Transverse colon (tissue), 4 donors: Measurements from ENCODE around the gene MACC1. TPM values are rescaled to one million over a fixed set of nuclear protein-coding genes. Genes with fewer than 3 reads are reported as not detected.
A peak's percentile ranks its signal among the peaks of the same experiment; 100 is the strongest.

Experiments
- DNase-seq: peaks from one replicate; pipeline ENCODE4 v3.0.0-alpha.2; 2019
- H3K27ac ChIP-seq, 4 donors: fragments of 200-600 bp; sonication (generic); 2 replicates each; pipeline ENCODE4 v1.5.1; 2016 to 2018; ENCODE audit warnings: inconsistent platforms in 4 of 4
- H3K27me3 ChIP-seq: fragments of 200-600 bp; sonication (generic); 2 replicates; pipeline ENCODE4 v1.5.1; 2017; ENCODE audit warnings: inconsistent platforms
- H3K36me3 ChIP-seq, 4 donors: fragments of 200-600 bp; sonication (generic); 2 replicates each; pipeline ENCODE4 v1.5.1; 2017 to 2019; ENCODE audit warnings: inconsistent platforms in 4 of 4
- H3K4me1 ChIP-seq, 4 donors: fragments of 200-600 bp; sonication (generic); 2 replicates each; pipeline ENCODE4 v1.5.1; 2017 to 2020; ENCODE audit warnings: inconsistent platforms in 4 of 4
- H3K4me3 ChIP-seq, 4 donors: fragments of 200-600 bp; sonication (generic); 1 replicate in 1 of 4; 2 replicates in 3 of 4; pipeline versions ENCODE4 v1.5.1 to v1.6.1; 2017 to 2019; ENCODE audit warnings: inconsistent platforms in 4 of 4
- H3K9me3 ChIP-seq, 2 donors: fragments of 200-600 bp; sonication (generic); 2 replicates each; pipeline ENCODE4 v1.5.1; 2017 to 2019; ENCODE audit warnings: inconsistent platforms in 2 of 2
- EP300 ChIP-seq: sonication (generic); formaldehyde crosslinking; IDR thresholded peaks from one replicate; pipeline ENCODE4 v1.6.1; 2017; ENCODE audit warnings: antibody characterized with exemption, low read depth
- POLR2A ChIP-seq: fragments of 450-650 bp; IDR thresholded peaks from one replicate; pipeline ENCODE4 v1.6.1; 2016; ENCODE audit warnings: antibody characterized with exemption, mild to moderate bottlenecking, moderate library complexity
- POLR2AphosphoS5 ChIP-seq, 3 donors: sonication (generic); formaldehyde crosslinking; IDR thresholded peaks; one replicate each; pipeline ENCODE4 v1.6.1; 2016; ENCODE audit warnings: antibody characterized with exemption in 3 of 3
- WGBS, 2 donors: methylation state at CpG; one replicate each; pipeline ENCODE4 v1.1.5; 2018; ENCODE audit warnings: low coverage in 1 of 2; 5-methylcytosine and 5-hydroxymethylcytosine counted together
- in situ Hi-C, 4 donors: fragments of 200-750 bp; cut with MboI; loops; one replicate each; pipeline versions ENCODE4 v1.15.0 to v1.15.1; 2017; ENCODE audit warnings: low sequenced_read_pairs in 3 of 4, low pct_ligation_motif_present in 1 of 4, low pct_unique_long_range_greater_than_20kb in 1 of 4
- intact Hi-C: fragments of 100-400 bp; cut with DNase I; formaldehyde crosslinking; loops from one replicate; pipeline ENCODE4 v1.15.1; 2023; ENCODE audit warnings: low total_unique reads
- total RNA-seq, 4 donors: library from RNA; depleted of rRNA; stranded (reverse); fragments of >200 nt; gene quantifications; one replicate each; pipeline ENCODE4 v1.1.0, GENCODE V29; 2016
- TF ChIP-seq, protein P1 (sequence below), 5 experiments: fragments of 200-600 bp in 3 of 5; fragments of 450-650 bp in 2 of 5; sonication (generic) in 3 of 5; IDR thresholded peaks; 1 replicate in 2 of 5; 2 replicates in 3 of 5; pipeline ENCODE4 v1.5.1; 2016 to 2017; ENCODE audit warnings: antibody characterized with exemption in 5 of 5, inconsistent platforms in 3 of 5, mild to moderate bottlenecking in 2 of 5, moderate library complexity in 1 of 5

Gene MACC1
- total RNA-seq, 4 donors from 2014 or later, result 5.2 to 9.8 (median 7.2) TPM

- H3K27me3 ChIP-seq, result no peaks in the 10 kb centered on the region
- H3K36me3 ChIP-seq, result no peaks in the 10 kb centered on the region
- no peak for DNase-seq
- intact Hi-C loops (no loop called here), in situ Hi-C loops (no loop called here)
- H3K4me1 ChIP-seq, result peaks cover 23 to 49% (median 29%) of the 10 kb centered on the region in 4 donors
- no peak overlapping the region for H3K4me3 ChIP-seq
- TF ChIP-seq POLR2AphosphoS5 (IDR thresholded peaks at IDR 0.05) (no peak), EP300 (no peak), POLR2A (no peak)
- TF ChIP-seq, protein P1, sequence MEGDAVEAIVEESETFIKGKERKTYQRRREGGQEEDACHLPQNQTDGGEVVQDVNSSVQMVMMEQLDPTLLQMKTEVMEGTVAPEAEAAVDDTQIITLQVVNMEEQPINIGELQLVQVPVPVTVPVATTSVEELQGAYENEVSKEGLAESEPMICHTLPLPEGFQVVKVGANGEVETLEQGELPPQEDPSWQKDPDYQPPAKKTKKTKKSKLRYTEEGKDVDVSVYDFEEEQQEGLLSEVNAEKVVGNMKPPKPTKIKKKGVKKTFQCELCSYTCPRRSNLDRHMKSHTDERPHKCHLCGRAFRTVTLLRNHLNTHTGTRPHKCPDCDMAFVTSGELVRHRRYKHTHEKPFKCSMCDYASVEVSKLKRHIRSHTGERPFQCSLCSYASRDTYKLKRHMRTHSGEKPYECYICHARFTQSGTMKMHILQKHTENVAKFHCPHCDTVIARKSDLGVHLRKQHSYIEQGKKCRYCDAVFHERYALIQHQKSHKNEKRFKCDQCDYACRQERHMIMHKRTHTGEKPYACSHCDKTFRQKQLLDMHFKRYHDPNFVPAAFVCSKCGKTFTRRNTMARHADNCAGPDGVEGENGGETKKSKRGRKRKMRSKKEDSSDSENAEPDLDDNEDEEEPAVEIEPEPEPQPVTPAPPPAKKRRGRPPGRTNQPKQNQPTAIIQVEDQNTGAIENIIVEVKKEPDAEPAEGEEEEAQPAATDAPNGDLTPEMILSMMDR (IDR thresholded peaks at IDR 0.05), result no peak
- H3K27ac ChIP-seq, result peak overlapping the region; percentile 85 to 88 (median 85)
- no peaks in the 10 kb centered on the region for H3K9me3 ChIP-seq
These were observed 1.1 kb upstream of the MACC1 start for GRCh38 chr7:20218279-20218678.

GRCh38 chr7:20216406-20217036, 663 bp downstream of the MACC1 start:
- Histone ChIP-seq H3K4me3 (peak overlapping the region in 3 of 4 donors; percentile 16 to 35 (median 25)), H3K27me3 (no peaks in the 10 kb centered on the region), H3K36me3 (no peaks in the 10 kb centered on the region), H3K27ac (peak overlapping the region; percentile 85 to 88 (median 85)), H3K4me1 (peaks cover 23 to 47% (median 29%) of the 10 kb centered on the region in 4 donors), H3K9me3 (no peaks in the 10 kb centered on the region)
- TF ChIP-seq POLR2A, result no peak
- TF ChIP-seq POLR2AphosphoS5 (IDR thresholded peaks at IDR 0.05), result no peak
- TF ChIP-seq, protein P1 (IDR thresholded peaks at IDR 0.05), result no peak
- TF ChIP-seq EP300, result no peak
- no peak for DNase-seq
- 20 to 29% methylated on average over 1 of the region's 1 CpG for WGBS, 2 donors
- intact Hi-C loops (no loop called here), in situ Hi-C loops (no loop called here)

- intact Hi-C loops, result no loop called here
- peaks cover 12 to 33% (median 22%) of the 10 kb centered on the region in 4 donors for H3K4me1 ChIP-seq
These were observed 2.1 kb downstream of the MACC1 start for GRCh38 chr7:20214921-20215669.

GRCh38 chr7:20214132-20214531, 3.1 kb downstream of the MACC1 start:
- 77 to 96% methylated on average over 2 of the region's 2 CpGs for WGBS, 2 donors
- H3K27me3 ChIP-seq, result no peaks in the 10 kb centered on the region
- DNase-seq, result no peak
- TF ChIP-seq, protein P1 (IDR thresholded peaks at IDR 0.05), result no peak
- no peak for TF ChIP-seq EP300
- no peak for TF ChIP-seq POLR2AphosphoS5 (IDR thresholded peaks at IDR 0.05)
- peaks cover 5 to 23% (median 13%) of the 10 kb centered on the region in 4 donors for H3K4me1 ChIP-seq
- in situ Hi-C loops, result no loop called here
- H3K27ac ChIP-seq, result no peak overlapping the region
- intact Hi-C loops, result no loop called here
- H3K36me3 ChIP-seq, result no peaks in the 10 kb centered on the region
- peaks cover 0 to 4% of the 10 kb centered on the region in 2 donors for H3K9me3 ChIP-seq
- no peak overlapping the region for H3K4me3 ChIP-seq

More at GRCh38 chr7:20214921-20215669, 2.1 kb downstream of the MACC1 start:
- WGBS, 2 donors, result 58 to 79% methylated on average over 2 to 3 of the region's 3 CpGs
- DNase-seq, result no peak
- Histone ChIP-seq H3K4me3 (no peak overlapping the region), H3K9me3 (no peaks in the 10 kb centered on the region), H3K27me3 (no peaks in the 10 kb centered on the region), H3K27ac (no peak overlapping the region), H3K36me3 (no peaks in the 10 kb centered on the region)
- in situ Hi-C loops, result no loop called here
- no peak for TF ChIP-seq EP300
- TF ChIP-seq POLR2AphosphoS5 (IDR thresholded peaks at IDR 0.05), result no peak
- no peak for TF ChIP-seq POLR2A
- TF ChIP-seq, protein P1 (IDR thresholded peaks at IDR 0.05), result no peak
